ENCODE measurements around the gene OR2A2.
"Not testable (repeated sequence)": the region's sequence is repeated elsewhere in the genome, so short reads cannot be mapped to it uniquely, and the experiment has no call there.

Gene OR2A2

GRCh38 chr7:144109283-144109682, at the start of gene OR2A2:
Gene OR2A2 (plus strand): TSS chr7:144109583. CDS start chr7:144109583, 0 bp downstream.
- no peak for DNase-seq

- no peak for DNase-seq
Observed at GRCh38 chr7:144063710-144064109, 45.7 kb upstream of the OR2A2 start.

- DNase-seq, result no peak
Observed at GRCh38 chr7:144069511-144069910, 39.9 kb upstream of the OR2A2 start, which contains the start of gene OR2A25. Gene OR2A25 (plus strand): TSS chr7:144069811. CDS start chr7:144074220, 4,409 bp downstream.

GRCh38 chr7:144069953-144070352, 39.4 kb upstream of the OR2A2 start:
- no peak for DNase-seq

GRCh38 chr7:144074374-144074773, 35.0 kb upstream of the OR2A2 start:
- no peak for DNase-seq

GRCh38 chr7:144085978-144086377, 23.4 kb upstream of the OR2A2 start, which contains the start of gene OR2A12:
Gene OR2A12 (plus strand): TSS chr7:144086278. CDS start chr7:144095108, 8,830 bp downstream.
- no peak for DNase-seq

- no peak for DNase-seq
Observed at GRCh38 chr7:144086730-144087129, 22.7 kb upstream of the OR2A2 start.

- no peak for DNase-seq
Observed at GRCh38 chr7:144087230-144087629, 22.2 kb upstream of the OR2A2 start.

- DNase-seq, result no peak
Observed at GRCh38 chr7:144090667-144091066, 18.7 kb upstream of the OR2A2 start.

GRCh38 chr7:144098776-144099175, 10.6 kb upstream of the OR2A2 start:
- DNase-seq, result no peak

- no peak for DNase-seq
Observed at GRCh38 chr7:144100607-144101006, 8.8 kb upstream of the OR2A2 start.

- no peak for DNase-seq
Observed at GRCh38 chr7:144102041-144102440, 7.3 kb upstream of the OR2A2 start.

GRCh38 chr7:144105211-144105610, 4.2 kb upstream of the OR2A2 start:
- DNase-seq, result no peak

GRCh38 chr7:144110272-144110671, 889 bp downstream of the OR2A2 start:
- DNase-seq, result no peak

- DNase-seq, result no peak
Observed at GRCh38 chr7:144113651-144114050, 4.3 kb downstream of the OR2A2 start.

GRCh38 chr7:144118341-144118740, 9.0 kb downstream of the OR2A2 start:
- no peak for DNase-seq

GRCh38 chr7:144122876-144123275, 13.5 kb downstream of the OR2A2 start, which contains the start of gene OR2A14:
Gene OR2A14 (plus strand): TSS chr7:144123176. CDS start chr7:144129113, 5,937 bp downstream.
- no peak for DNase-seq

- peak; percentile 69 for DNase-seq
Observed at GRCh38 chr7:144127714-144128334, 18.4 kb downstream of the OR2A2 start.

- not testable (repeated sequence) for DNase-seq
Observed at GRCh38 chr7:144129601-144130000, 20.2 kb downstream of the OR2A2 start.

- DNase-seq, result no peak
Observed at GRCh38 chr7:144130730-144131129, 21.3 kb downstream of the OR2A2 start.

GRCh38 chr7:144132262-144132661, 22.9 kb downstream of the OR2A2 start:
- no peak for DNase-seq

GRCh38 chr7:144133307-144133706, 23.9 kb downstream of the OR2A2 start:
- DNase-seq, result no peak

- no peak for DNase-seq
Observed at GRCh38 chr7:144134116-144134515, 24.7 kb downstream of the OR2A2 start.

GRCh38 chr7:144137501-144137900, 28.1 kb downstream of the OR2A2 start:
- no peak for DNase-seq

- DNase-seq, result no peak
Observed at GRCh38 chr7:144142187-144142586, 32.8 kb downstream of the OR2A2 start.
